SK-N-SH treated with all-trans-retinoic acid at 6 μM for 48 hours (cell line): Measurements from ENCODE around the gene MTARC2.

ENCODE experiments used
- ATAC-seq: fragments of 200-7000 bp; cut with Tn5 transposase; 3 replicates; pipeline ENCODE4 v1.9.1; 2020; ENCODE audit warnings: mild to moderate bottlenecking, moderate library complexity
- ARNTL ChIP-seq: fragments of 450-650 bp; formaldehyde crosslinking; IDR thresholded peaks from 2 replicates; pipeline ENCODE4 v1.5.0; 2020; ENCODE audit warnings: low read depth, mild to moderate bottlenecking, moderate library complexity, borderline replicate concordance
- BACH2 ChIP-seq: fragments of 250-450 bp; sonication (Bioruptor Pico); IDR thresholded peaks from 2 replicates; pipeline ENCODE4 v1.9.0; 2021; ENCODE audit warnings: mild to moderate bottlenecking, borderline replicate concordance
- CSDC2 ChIP-seq: fragments of 250-450 bp; sonication (Bioruptor Pico); IDR thresholded peaks from 2 replicates; pipeline ENCODE4 v1.5.0; 2020; ENCODE audit warnings: mild to moderate bottlenecking, moderate library complexity
- ESRRG ChIP-seq: fragments of 250-450 bp; sonication (Bioruptor Pico); IDR thresholded peaks from 2 replicates; pipeline ENCODE4 v1.6.1; 2021; ENCODE audit warnings: mild to moderate bottlenecking
- GLIS3 ChIP-seq: fragments of 250-450 bp; sonication (Bioruptor Pico); IDR thresholded peaks from 2 replicates; pipeline ENCODE4 v1.5.0; 2020; ENCODE audit warnings: mild to moderate bottlenecking, moderate library complexity
- ISL1 ChIP-seq: fragments of 250-450 bp; sonication (Bioruptor Pico); IDR thresholded peaks from 2 replicates; pipeline ENCODE4 v2.1.2; 2022; ENCODE audit warnings: mild to moderate bottlenecking, moderate library complexity
- OSR1 ChIP-seq: fragments of 250-450 bp; sonication (Bioruptor Pico); IDR thresholded peaks from 2 replicates; pipeline ENCODE4 v1.8.0; 2022; ENCODE audit warnings: moderate library complexity, mild to moderate bottlenecking, inconsistent platforms
- PPARA ChIP-seq: fragments of 250-450 bp; sonication (Bioruptor Pico); IDR thresholded peaks from 2 replicates; pipeline ENCODE4 v1.5.0; 2020; ENCODE audit warnings: mild to moderate bottlenecking, borderline replicate concordance
- SNAI2 ChIP-seq: fragments of 250-450 bp; sonication (Bioruptor Pico); IDR thresholded peaks from 2 replicates; pipeline ENCODE4 v1.5.0; 2020; ENCODE audit warnings: mild to moderate bottlenecking, moderate library complexity
- TOX ChIP-seq: fragments of 250-450 bp; sonication (Bioruptor Pico); IDR thresholded peaks from 2 replicates; pipeline ENCODE4 v1.8.0; 2021; ENCODE audit warnings: mild to moderate bottlenecking, moderate library complexity, borderline replicate concordance
- ZFP3 ChIP-seq: fragments of 250-450 bp; sonication (Bioruptor Pico); IDR thresholded peaks from 2 replicates; pipeline ENCODE4 v1.5.0; 2020; ENCODE audit warnings: mild to moderate bottlenecking, moderate library complexity
- ZFP30 ChIP-seq: fragments of 450-650 bp; formaldehyde crosslinking; IDR thresholded peaks from 2 replicates; pipeline ENCODE4 v1.5.0; 2022; ENCODE audit warnings: mild to moderate bottlenecking, moderate library complexity
- ZNF565 ChIP-seq: fragments of 450-650 bp; formaldehyde crosslinking; conservative IDR thresholded peaks from 2 replicates; pipeline ENCODE4 v1.5.0; 2020; ENCODE audit warnings: low read depth, mild to moderate bottlenecking, moderate library complexity
- ZNF70 ChIP-seq: fragments of 450-650 bp; formaldehyde crosslinking; IDR thresholded peaks from 2 replicates; pipeline ENCODE4 v1.5.0; 2020; ENCODE audit warnings: mild to moderate bottlenecking, moderate library complexity
- TF ChIP-seq, protein P1 (sequence below): fragments of 250-450 bp; sonication (Bioruptor Pico); IDR thresholded peaks from 2 replicates; pipeline ENCODE4 v1.8.0; 2021; ENCODE audit warnings: low read depth, mild to moderate bottlenecking, moderate library complexity, borderline replicate concordance
- TF ChIP-seq, protein P2 (sequence below): fragments of 250-450 bp; sonication (Bioruptor Pico); IDR thresholded peaks from 2 replicates; pipeline ENCODE4 v1.5.1; 2021; ENCODE audit warnings: mild to moderate bottlenecking, moderate library complexity
- TF ChIP-seq, protein P3 (sequence below): fragments of 250-450 bp; sonication (Bioruptor Pico); IDR thresholded peaks from 2 replicates; pipeline ENCODE4 v1.5.0; 2020; ENCODE audit warnings: mild to moderate bottlenecking, moderate library complexity
- TF ChIP-seq, protein P4 (sequence below): fragments of 250-450 bp; sonication (Bioruptor Pico); IDR thresholded peaks from 2 replicates; pipeline ENCODE4 v1.5.1; 2020; ENCODE audit warnings: low read depth, mild to moderate bottlenecking, moderate library complexity

MTARC2 gene

DNA sequence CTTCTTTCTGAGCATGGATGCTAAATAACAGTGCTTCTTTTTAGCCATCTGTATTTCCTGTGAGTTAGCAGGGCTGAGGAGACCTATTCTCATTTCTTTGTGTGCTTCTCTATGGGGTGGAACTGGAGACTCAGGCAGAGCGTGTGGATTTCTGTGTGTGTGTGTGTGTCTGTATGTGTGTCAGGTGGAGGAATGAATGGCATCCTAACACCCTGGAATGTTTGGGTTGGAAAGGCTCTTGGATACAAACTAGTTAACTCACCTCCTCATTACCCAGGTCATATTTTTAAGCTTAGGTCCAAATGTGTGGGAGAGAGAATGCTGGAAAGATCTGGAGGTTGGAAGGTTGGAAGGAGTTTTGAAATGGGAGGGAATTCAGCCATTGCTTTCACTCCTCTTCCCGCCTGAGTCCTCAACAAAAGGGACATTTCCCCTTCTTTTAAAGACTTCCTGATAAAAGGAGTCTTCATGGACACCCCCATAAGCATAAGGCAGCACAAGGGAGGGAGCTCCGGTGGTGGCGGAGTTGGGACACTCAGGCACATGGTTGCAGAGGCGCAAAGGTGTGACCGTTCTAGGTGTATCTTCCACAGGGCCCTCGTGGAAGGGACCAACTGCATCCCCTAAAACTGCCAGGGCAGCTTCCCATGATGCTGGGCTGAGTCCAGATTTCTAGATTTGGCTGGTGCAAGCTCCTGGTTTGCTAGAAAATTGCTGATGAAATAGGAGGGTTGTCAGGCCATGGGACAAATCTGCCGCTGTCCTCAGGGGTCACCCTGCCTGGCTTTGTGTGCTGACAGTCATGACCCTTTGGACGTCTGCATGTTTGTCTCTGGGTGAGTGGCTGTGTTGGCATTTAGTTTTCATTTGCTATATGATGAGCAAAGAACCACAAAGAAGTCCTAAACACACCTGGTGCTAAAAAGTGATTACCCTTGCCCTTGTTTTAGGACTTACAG lies 76.2 kb downstream of the MTARC2 start:
- ATAC-seq, result peak; percentile 47
- TF ChIP-seq GLIS3 (CRISPR knock-in tag), result no peak
- no peak for TF ChIP-seq ZNF565
- TF ChIP-seq, protein P1, sequence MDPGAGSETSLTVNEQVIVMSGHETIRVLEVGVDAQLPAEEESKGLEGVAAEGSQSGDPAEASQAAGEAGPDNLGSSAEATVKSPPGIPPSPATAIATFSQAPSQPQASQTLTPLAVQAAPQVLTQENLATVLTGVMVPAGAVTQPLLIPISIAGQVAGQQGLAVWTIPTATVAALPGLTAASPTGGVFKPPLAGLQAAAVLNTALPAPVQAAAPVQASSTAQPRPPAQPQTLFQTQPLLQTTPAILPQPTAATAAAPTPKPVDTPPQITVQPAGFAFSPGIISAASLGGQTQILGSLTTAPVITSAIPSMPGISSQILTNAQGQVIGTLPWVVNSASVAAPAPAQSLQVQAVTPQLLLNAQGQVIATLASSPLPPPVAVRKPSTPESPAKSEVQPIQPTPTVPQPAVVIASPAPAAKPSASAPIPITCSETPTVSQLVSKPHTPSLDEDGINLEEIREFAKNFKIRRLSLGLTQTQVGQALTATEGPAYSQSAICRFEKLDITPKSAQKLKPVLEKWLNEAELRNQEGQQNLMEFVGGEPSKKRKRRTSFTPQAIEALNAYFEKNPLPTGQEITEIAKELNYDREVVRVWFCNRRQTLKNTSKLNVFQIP (CRISPR knock-in tag), result no peak
- TF ChIP-seq ISL1 (CRISPR knock-in tag), result no peak
- TF ChIP-seq ZNF70, result no peak
- TF ChIP-seq, protein P2, sequence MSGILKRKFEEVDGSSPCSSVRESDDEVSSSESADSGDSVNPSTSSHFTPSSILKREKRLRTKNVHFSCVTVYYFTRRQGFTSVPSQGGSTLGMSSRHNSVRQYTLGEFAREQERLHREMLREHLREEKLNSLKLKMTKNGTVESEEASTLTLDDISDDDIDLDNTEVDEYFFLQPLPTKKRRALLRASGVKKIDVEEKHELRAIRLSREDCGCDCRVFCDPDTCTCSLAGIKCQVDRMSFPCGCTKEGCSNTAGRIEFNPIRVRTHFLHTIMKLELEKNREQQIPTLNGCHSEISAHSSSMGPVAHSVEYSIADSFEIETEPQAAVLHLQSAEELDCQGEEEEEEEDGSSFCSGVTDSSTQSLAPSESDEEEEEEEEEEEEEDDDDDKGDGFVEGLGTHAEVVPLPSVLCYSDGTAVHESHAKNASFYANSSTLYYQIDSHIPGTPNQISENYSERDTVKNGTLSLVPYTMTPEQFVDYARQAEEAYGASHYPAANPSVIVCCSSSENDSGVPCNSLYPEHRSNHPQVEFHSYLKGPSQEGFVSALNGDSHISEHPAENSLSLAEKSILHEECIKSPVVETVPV (CRISPR knock-in tag), result no peak
- no peak for TF ChIP-seq SNAI2 (CRISPR knock-in tag)
- TF ChIP-seq ZFP30 (CRISPR knock-in tag), result no peak
- TF ChIP-seq ZFP3 (CRISPR knock-in tag), result no peak
- TF ChIP-seq, protein P3, sequence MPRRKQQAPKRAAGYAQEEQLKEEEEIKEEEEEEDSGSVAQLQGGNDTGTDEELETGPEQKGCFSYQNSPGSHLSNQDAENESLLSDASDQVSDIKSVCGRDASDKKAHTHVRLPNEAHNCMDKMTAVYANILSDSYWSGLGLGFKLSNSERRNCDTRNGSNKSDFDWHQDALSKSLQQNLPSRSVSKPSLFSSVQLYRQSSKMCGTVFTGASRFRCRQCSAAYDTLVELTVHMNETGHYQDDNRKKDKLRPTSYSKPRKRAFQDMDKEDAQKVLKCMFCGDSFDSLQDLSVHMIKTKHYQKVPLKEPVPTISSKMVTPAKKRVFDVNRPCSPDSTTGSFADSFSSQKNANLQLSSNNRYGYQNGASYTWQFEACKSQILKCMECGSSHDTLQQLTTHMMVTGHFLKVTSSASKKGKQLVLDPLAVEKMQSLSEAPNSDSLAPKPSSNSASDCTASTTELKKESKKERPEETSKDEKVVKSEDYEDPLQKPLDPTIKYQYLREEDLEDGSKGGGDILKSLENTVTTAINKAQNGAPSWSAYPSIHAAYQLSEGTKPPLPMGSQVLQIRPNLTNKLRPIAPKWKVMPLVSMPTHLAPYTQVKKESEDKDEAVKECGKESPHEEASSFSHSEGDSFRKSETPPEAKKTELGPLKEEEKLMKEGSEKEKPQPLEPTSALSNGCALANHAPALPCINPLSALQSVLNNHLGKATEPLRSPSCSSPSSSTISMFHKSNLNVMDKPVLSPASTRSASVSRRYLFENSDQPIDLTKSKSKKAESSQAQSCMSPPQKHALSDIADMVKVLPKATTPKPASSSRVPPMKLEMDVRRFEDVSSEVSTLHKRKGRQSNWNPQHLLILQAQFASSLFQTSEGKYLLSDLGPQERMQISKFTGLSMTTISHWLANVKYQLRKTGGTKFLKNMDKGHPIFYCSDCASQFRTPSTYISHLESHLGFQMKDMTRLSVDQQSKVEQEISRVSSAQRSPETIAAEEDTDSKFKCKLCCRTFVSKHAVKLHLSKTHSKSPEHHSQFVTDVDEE (CRISPR knock-in tag), result no peak
- no peak for TF ChIP-seq OSR1 (CRISPR knock-in tag)

DNA sequence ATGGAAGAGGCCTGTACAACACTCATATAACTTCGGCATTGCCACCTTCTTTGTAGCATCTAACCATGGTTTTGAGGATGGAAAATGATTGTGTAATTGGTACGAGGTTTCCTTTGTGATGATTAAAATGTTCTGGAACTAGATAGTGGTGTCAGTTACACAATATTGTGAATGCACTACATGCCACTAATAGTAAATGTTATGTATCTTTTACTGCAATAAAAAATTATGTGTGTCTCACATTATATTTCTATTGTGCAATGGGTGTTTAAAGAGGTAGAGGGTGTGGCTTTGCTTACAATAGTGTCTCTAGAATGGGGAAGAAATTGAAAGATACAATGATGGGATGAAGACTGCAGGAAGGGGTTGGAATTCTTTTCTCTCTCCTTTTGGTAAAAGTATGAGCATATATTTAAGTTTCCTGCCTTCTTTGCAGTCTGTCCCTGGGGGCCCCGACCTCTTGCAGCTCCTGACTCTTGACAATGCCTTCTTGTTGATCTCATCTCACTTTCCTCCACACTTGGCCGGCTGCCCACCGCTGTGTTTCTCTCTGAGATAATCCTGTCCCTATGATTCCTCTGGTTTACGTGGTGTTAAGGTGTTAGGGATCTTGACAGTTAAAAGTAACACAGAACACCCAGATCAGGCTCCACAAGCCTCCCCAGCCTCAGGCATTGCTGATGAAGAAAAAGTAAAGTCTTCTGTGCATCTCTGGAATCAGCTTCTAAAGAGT lies 77.9 kb downstream of the MTARC2 start:
- no peak for TF ChIP-seq PPARA (CRISPR knock-in tag)
- TF ChIP-seq, protein P4, sequence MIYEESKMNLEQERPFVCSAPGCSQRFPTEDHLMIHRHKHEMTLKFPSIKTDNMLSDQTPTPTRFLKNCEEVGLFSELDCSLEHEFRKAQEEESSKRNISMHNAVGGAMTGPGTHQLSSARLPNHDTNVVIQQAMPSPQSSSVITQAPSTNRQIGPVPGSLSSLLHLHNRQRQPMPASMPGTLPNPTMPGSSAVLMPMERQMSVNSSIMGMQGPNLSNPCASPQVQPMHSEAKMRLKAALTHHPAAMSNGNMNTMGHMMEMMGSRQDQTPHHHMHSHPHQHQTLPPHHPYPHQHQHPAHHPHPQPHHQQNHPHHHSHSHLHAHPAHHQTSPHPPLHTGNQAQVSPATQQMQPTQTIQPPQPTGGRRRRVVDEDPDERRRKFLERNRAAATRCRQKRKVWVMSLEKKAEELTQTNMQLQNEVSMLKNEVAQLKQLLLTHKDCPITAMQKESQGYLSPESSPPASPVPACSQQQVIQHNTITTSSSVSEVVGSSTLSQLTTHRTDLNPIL (CRISPR knock-in tag), result no peak
- TF ChIP-seq BACH2, result no peak
- no peak for TF ChIP-seq ESRRG (CRISPR knock-in tag)
- TF ChIP-seq OSR1 (CRISPR knock-in tag), result no peak
- TF ChIP-seq ZNF70, result no peak
- TF ChIP-seq CSDC2 (CRISPR knock-in tag), result no peak
- no peak for ATAC-seq

DNA sequence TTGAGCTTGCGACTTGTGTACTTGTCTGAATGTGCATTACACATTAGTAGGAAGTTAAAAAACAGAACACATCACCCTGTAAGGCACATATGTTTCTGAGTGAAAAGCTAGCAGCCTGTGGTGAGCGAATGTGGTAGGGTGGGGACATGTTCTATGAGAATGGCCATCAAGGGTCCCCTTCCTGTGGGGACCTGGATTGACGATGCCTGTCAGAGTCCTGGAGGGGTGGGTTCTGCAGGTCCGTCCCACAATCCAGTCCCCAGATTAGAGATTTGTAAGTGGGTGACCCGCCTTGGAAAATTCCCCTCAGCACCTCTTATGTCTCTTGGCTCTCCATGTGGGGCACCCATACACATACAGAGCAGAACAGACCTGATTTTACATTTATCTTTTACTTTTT lies 78.6 kb downstream of the MTARC2 start:
- no peak for ATAC-seq
- TF ChIP-seq, protein P3 (CRISPR knock-in tag), result no peak
- TF ChIP-seq TOX (CRISPR knock-in tag), result no peak
- TF ChIP-seq ZNF70, result no peak
- no peak for TF ChIP-seq SNAI2 (CRISPR knock-in tag)
- no peak for TF ChIP-seq ZNF565
- TF ChIP-seq GLIS3 (CRISPR knock-in tag), result no peak
- TF ChIP-seq ARNTL (CRISPR knock-in tag), result no peak
- TF ChIP-seq, all 23 proteins: peak for 0
